ENCODE data around the gene ECE2.

The ECE2 gene

DNA sequence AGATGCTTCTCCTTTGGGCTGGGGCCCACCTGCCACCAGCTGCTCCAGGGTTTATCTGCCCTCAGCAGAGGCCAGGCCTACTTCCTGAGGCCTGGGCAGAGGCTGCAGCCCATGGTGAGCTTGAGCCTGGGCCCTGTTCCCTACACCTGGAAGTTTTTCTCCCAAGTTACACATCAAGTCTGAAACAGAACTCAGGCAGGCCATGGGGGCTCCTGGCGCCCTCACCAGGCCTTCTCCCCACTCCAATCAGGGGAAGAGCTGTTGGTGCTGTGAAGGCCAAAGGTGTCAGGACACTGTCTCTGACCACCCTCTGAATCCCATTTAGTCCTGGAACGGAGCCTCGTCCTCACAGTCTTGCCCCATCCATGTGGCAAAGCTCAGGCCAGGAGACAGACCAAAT lies 39.2 kb upstream of the ECE2 start:
- no peaks in the 10 kb centered on the region for H3K36me3 Mint-ChIP-seq
- H3K4me1 Mint-ChIP-seq (ENCODE audit: low read depth), result no peaks in the 10 kb centered on the region
- H3K4me3 Mint-ChIP-seq, result no peak overlapping the region
- no peaks in the 10 kb centered on the region for H3K9me3 Mint-ChIP-seq (ENCODE audit: low read depth)
- peaks cover 7% of the 10 kb centered on the region for H3K27me3 Mint-ChIP-seq
- H3K27ac Mint-ChIP-seq, result no peak overlapping the region

DNA sequence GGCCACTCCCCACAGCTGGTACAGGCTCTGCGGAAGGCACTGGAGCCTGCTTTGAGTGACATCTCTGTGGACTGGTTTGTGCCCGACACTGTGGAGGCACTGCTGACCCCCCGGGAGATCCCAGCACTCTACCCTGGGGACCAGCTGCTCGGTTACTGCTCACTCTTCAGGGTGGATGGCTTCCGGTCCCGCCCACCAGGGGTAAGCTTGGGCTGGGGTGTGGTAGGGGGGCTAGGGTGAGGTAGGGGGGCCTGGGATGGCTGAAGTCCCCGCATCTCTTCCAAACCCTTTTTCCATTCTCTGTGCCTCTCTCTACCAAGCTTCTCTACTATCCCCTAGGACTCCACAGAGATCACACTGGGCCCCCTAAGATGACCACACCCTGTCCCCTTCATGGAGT lies 38.6 kb upstream of the ECE2 start:
- H3K4me1 Mint-ChIP-seq (ENCODE audit: low read depth), result no peaks in the 10 kb centered on the region
- H3K9me3 Mint-ChIP-seq (ENCODE audit: low read depth), result no peaks in the 10 kb centered on the region
- H3K27me3 Mint-ChIP-seq, result peaks cover 5% of the 10 kb centered on the region
- no peak overlapping the region for H3K27ac Mint-ChIP-seq
- no peak overlapping the region for H3K4me3 Mint-ChIP-seq
- no peaks in the 10 kb centered on the region for H3K36me3 Mint-ChIP-seq

DNA sequence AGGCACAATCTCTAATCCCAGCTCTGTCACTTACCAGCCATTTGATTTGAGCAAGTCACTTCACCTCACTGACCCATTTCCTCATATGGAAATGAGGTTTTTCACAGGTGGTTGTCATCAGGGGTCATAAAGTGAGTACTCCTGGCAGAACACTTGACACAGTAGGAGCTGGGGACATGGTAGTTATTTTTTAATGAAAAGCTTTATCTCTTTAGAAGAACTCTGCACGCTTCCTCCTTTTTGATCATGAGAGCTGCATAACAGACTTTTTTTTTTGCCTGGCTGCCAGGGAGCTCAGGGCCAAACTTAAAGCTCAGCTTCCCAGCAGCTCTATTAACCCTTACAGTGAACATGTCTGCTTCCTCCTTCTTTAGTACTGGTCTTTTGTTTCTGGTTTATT lies 38.0 kb upstream of the ECE2 start:
- Mint-ChIP-seq H3K4me3 (no peak overlapping the region), H3K9me3 (ENCODE audit: low read depth) (no peaks in the 10 kb centered on the region), H3K36me3 (no peaks in the 10 kb centered on the region), H3K27ac (no peak overlapping the region), H3K27me3 (peaks cover 2% of the 10 kb centered on the region), H3K4me1 (ENCODE audit: low read depth) (no peaks in the 10 kb centered on the region)

DNA sequence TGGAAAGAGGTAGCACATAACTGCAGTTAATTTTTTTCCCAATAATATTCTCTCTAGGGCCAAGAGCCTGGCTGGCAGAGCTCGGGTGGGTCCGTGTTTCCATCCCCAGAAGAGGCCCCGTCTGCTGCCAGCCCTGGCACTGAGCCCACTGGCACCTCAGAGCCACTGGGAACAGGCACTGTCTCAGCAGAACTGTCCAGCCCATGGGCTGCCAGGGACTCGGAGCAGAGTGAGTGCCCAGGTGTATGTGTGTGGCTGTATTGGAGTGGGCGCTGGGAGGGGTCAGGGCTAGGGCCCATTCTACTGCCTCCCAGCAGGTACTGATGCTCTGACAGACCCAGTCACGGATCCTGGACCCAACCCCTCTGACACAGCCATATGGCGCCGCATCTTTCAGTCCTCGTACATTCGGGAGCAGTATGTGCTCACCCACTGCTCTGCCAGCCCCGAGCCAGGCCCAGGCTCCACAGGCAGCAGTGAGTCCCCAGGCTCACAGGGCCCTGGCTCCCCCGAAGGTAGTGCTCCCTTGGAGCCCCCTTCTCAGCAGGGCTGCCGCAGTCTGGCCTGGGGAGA lies 37.5 kb upstream of the ECE2 start:
- no peak overlapping the region for H3K27ac Mint-ChIP-seq

DNA sequence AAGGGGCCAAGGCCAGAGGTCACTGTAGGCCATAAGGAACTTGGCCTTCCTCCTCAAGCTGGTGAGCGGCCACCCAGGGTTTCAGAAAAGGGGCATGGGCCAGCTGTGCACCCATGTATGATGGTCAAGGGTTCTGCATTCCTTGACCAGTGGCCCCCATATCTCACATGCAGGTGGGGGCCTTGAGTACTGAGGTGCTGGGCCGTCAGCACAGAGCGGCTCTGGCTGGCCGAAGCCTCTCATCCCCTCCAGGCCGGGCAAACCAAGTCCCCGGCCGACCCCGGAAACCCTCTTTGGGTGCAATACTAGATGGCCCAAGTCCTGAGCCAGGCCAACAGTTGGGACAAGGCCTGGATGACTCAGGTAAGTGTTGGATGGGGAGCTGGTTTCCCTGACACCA lies 36.6 kb upstream of the ECE2 start:
- no peaks in the 10 kb centered on the region for H3K27me3 Mint-ChIP-seq
- H3K36me3 Mint-ChIP-seq, result no peaks in the 10 kb centered on the region
- H3K4me1 Mint-ChIP-seq (ENCODE audit: low read depth), result no peaks in the 10 kb centered on the region
- H3K4me3 Mint-ChIP-seq, result no peak overlapping the region
- no peaks in the 10 kb centered on the region for H3K9me3 Mint-ChIP-seq (ENCODE audit: low read depth)
- no peak overlapping the region for H3K27ac Mint-ChIP-seq

More for the DNA sequence above, 37.5 kb upstream of the ECE2 start:
- Mint-ChIP-seq H3K36me3 (no peaks in the 10 kb centered on the region), H3K4me3 (no peak overlapping the region), H3K4me1 (ENCODE audit: low read depth) (no peaks in the 10 kb centered on the region), H3K27me3 (no peaks in the 10 kb centered on the region), H3K9me3 (ENCODE audit: low read depth) (no peaks in the 10 kb centered on the region)

DNA sequence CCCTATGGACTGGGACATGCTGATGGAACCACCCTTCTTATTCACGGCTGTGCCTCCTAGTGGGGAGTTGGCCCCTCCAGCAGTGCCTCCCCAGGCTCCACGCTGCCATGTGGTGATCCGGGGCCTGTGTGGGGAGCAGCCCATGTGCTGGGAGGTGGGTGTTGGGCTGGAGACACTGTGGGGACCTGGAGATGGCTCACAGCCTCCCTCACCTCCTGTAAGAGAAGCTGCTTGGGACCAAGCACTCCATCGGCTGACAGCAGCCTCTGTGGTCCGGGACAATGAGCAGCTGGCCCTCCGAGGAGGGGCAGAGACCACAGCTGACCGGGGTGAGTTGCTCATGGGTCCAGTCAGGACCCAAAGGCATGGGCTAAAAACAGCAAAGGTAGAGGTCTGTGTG lies 36.1 kb upstream of the ECE2 start:
- Mint-ChIP-seq H3K36me3 (peaks cover under 1% of the 10 kb centered on the region), H3K4me3 (no peak overlapping the region), H3K27ac (no peak overlapping the region), H3K9me3 (ENCODE audit: low read depth) (no peaks in the 10 kb centered on the region), H3K4me1 (ENCODE audit: low read depth) (no peaks in the 10 kb centered on the region), H3K27me3 (no peaks in the 10 kb centered on the region)

DNA sequence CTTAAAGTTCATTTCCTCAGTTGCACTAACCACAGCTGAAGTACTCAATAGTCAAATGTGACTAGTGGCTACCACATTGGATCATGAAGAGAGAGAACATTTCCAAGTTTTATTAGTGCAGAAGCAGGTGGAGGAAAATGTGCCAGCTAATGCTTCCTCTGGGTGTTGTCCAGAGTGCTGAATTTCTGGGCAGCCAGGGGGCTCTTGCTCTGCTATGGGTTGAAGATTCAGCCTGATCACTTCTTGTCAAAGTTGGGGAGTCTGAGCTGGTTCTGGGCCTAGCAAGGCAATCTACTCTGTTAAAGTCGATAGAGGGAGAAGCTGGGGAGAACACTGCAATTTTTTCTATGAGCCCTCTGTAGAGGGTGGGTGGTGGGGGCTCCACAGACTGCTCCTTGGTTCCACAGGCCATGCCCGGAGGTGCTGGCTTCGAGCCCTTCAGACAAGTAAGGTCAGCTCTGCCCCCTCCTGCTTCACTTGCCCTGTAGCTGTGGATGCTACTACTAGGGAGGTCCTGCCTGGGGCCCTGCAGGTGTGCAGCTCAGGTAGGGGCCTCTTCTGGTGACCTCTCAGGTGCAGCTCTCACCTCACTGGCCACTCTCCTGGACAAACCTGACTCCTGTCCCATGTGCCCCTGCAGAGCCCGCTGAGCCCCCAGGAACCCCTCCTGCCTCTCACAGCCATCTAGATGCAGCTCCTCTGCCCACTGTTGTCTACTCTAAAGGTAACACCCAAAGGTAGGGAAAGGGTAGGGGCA lies 35.3 kb upstream of the ECE2 start:
- Mint-ChIP-seq H3K4me1 (ENCODE audit: low read depth) (peaks cover 4% of the 10 kb centered on the region), H3K27ac (no peak overlapping the region), H3K4me3 (no peak overlapping the region), H3K36me3 (peaks cover 3% of the 10 kb centered on the region), H3K9me3 (ENCODE audit: low read depth) (no peaks in the 10 kb centered on the region), H3K27me3 (no peaks in the 10 kb centered on the region)

DNA sequence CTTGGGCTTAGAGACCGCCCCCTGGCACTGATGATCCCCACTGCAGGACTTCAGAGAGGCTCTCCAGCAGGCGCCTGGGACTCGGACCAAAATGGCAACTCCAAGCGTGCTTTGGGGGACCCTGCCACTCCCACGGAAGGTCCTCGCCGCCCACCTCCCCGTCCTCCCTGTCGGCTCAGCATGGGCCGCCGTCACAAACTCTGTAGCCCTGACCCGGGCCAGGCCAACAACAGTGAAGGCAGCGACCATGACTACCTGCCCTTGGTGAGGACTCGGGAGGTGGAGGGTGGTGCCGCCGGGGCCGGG lies 34.7 kb upstream of the ECE2 start:
- Mint-ChIP-seq H3K27me3 (no peaks in the 10 kb centered on the region), H3K9me3 (ENCODE audit: low read depth) (no peaks in the 10 kb centered on the region), H3K27ac (no peak overlapping the region), H3K4me1 (ENCODE audit: low read depth) (peaks cover 5% of the 10 kb centered on the region), H3K4me3 (no peak overlapping the region), H3K36me3 (peaks cover 3% of the 10 kb centered on the region)

DNA sequence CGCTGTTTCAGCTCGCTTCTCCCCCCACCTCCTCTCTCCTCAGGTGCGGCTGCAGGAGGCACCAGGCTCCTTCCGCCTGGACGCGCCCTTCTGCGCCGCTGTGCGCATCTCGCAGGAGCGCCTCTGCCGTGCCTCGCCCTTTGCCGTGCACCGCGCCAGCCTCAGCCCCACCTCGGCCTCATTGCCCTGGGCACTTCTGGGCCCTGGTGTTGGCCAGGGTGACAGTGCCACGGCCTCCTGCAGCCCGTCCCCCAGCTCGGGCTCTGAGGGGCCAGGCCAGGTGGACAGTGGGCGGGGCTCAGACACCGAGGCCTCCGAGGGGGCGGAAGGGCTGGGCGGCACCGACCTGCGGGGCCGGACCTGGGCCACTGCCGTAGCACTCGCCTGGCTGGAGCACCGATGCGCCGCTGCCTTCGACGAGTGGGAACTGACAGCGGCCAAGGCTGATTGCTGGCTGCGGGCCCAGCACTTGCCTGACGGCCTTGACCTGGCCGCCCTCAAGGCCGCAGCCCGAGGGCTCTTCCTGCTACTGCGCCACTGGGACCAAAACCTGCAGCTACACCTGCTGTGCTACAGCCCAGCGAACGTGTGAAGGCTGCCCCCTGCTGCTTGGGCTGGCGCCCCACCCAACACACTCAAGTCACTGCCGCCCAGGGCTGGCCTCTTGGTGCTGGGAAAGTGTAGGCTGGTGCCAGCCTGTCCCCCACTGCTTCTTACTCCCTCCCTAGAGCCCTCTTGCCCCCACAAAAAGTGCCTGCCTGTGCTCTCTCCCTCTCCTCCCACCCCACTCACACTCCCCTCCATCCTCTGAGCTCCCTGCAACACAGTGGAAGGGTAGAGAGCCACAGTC lies 34.1 kb upstream of the ECE2 start:
- Mint-ChIP-seq H3K27ac (no peak overlapping the region), H3K4me1 (ENCODE audit: low read depth) (peaks cover 5% of the 10 kb centered on the region), H3K27me3 (no peaks in the 10 kb centered on the region), H3K9me3 (ENCODE audit: low read depth) (no peaks in the 10 kb centered on the region), H3K4me3 (no peak overlapping the region), H3K36me3 (peaks cover 3% of the 10 kb centered on the region)

DNA sequence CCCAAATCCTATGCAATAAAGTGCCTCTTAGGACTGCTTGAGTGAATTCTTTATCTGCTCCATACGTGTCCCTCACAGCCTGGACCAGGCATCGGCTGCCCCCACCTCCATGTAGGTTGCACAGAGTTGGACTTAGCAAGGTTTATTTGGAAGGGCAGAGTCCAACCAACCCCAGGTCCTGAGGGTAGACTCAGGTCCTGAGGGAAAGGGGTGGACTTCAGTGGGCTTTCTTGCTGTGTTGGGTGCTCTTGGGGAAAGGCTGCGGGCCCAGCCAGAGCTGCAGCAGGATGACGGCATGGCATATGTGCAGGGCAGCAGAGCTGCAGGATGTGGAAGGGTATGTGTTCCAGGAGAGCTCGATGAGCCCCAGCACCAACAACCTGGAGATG lies 33.5 kb upstream of the ECE2 start:
- Mint-ChIP-seq H3K4me1 (ENCODE audit: low read depth) (peaks cover 5% of the 10 kb centered on the region), H3K36me3 (peaks cover 3% of the 10 kb centered on the region), H3K27me3 (no peaks in the 10 kb centered on the region), H3K27ac (no peak overlapping the region), H3K9me3 (ENCODE audit: low read depth) (no peaks in the 10 kb centered on the region), H3K4me3 (no peak overlapping the region)

DNA sequence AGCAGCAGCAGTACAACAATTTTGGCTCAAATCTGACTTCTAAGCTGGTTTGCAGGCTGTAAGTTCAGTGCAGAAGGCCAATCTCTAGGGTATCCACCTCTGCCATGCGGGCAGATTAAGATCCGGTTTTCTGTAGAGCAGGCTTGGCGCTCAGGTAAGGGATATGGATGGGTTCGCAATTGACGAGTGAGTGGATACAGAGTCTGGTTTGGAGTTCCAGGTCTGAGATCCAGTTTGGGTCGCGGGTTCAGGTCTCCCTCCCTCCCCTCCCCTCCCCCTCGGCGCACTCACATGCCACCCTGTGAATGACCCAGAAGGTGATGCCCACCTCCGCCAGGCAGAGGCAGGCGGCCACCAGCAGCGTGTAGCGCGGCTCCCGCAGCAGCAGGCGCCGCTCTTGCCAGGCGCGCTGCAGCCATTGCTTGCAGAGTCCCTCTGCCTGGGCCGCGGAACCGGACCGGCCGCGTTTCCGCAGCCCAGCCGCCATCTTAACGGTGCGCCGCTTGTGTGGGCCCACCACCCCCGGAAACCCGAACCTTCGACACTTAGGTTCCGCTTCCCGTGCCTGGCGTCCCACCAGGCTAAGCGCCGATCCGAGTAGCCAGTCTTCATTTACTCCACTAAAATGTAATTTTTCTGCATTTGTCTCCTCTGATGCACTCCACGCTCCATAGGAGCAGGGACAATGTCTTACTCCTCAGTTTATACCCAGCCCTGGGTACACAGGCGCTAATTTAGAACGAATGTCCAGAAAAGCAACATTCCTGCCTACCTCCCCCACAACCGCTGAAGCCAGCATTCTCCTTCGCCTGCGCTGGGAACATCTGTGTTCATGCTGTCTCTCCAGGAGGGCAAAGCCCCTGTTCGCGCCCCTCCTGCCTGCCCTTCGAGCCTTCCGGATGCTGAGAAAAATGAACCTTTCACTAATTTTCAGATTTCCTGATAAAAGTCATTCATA lies 27.1 kb upstream of the ECE2 start, which contains the start of gene ALG3:
Gene ALG3, minus strand, starts transcription at position 509 of the 958 bp plus-strand sequence. Its CDS starts 22 bp downstream, at position 487.
- H3K9me3 Mint-ChIP-seq (ENCODE audit: low read depth), result no peaks in the 10 kb centered on the region

DNA sequence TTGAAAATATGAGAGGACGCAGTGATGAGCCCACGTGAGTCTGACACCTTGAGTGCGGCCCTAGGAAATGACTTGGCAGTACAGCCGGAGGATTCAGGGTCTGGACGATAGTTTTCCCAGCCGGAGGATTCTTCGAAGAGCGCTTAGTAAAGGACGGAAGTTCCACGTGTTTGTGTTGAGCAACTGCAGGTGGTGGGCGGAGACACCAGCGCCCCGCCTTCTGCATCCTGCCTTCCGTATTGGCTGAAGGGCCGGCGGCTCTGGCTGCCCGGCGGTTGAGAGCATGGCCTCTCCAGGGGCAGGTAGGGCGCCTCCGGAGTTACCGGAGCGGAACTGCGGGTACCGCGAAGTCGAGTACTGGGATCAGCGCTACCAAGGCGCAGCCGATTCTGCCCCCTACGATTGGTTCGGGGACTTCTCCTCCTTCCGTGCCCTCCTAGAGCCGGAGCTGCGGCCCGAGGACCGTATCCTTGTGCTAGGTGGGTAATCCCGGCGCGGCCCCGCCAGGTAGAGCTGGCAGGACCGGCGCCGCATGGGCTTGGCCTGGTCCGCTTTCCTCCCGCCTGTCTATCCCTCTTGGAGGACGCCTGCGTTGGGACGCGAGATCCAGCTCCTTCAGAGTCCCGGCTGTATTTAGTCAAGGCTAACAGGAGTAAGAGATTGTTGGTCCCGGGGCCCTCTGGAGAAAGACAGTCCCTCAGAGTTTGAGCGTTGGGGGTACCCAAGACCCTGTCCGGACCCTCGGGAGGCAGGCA lies 26.2 kb upstream of the ECE2 start, which contains the start of gene EEF1AKMT4:
Gene EEF1AKMT4, plus strand, starts transcription at position 261 of the 755 bp plus-strand sequence. Its CDS starts 23 bp downstream, at position 284.
- H3K4me3 Mint-ChIP-seq, result peak within 1 kb of the TSS; percentile 94
- H3K9me3 Mint-ChIP-seq (ENCODE audit: low read depth), result no peaks in the 10 kb centered on the region
- peak within 1 kb of the TSS; percentile 98 for H3K27ac Mint-ChIP-seq
- peaks cover 13% of the 10 kb centered on the region for H3K4me1 Mint-ChIP-seq (ENCODE audit: low read depth)
- no peaks in the 10 kb centered on the region for H3K27me3 Mint-ChIP-seq
- H3K36me3 Mint-ChIP-seq, result peaks cover 5% of the 10 kb centered on the region

More for the DNA sequence above, 27.1 kb upstream of the ECE2 start, which contains the start of gene ALG3:
- Mint-ChIP-seq H3K4me3 (peak within 1 kb of the TSS; percentile 94), H3K4me1 (ENCODE audit: low read depth) (peaks cover 13% of the 10 kb centered on the region), H3K36me3 (peaks cover 5% of the 10 kb centered on the region), H3K27me3 (no peaks in the 10 kb centered on the region), H3K27ac (peak within 1 kb of the TSS; percentile 98)

DNA sequence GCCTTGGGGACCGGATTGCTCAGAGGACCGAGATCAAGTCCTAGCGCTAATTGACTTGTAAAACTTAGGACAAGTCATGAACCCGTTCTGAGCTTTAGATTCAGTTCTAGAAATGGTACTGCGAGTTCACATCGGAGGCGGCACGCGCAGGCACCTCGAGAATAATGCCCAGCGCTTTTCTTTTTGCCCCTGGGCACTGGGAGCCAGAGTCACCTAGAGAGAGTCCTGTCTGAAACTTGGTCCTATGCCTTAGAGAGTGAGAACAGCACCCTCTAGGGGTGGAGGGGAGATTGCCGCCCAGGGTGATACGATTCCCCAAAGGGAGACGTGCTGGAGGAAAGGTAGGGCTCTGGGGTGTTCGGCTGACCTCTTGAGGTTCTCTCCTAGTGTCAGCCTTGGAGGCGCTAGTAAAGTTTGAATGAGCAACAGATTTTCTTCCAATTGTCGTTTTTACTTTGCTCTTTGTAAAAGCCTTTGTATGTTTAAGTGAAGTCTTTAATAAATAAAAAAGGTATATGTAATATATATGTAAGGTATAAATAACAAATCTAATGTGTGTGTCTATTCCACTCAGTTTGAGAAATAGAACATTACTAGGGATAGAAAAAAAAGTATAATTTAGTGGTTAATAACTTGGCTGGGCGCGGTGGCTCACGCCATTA lies 25.5 kb upstream of the ECE2 start:
- peak overlapping the region; percentile 98 for H3K27ac Mint-ChIP-seq
- H3K9me3 Mint-ChIP-seq (ENCODE audit: low read depth), result no peaks in the 10 kb centered on the region
- H3K36me3 Mint-ChIP-seq, result peaks cover 4% of the 10 kb centered on the region
- peak overlapping the region; percentile 94 for H3K4me3 Mint-ChIP-seq
- H3K4me1 Mint-ChIP-seq (ENCODE audit: low read depth), result peaks cover 10% of the 10 kb centered on the region
- no peaks in the 10 kb centered on the region for H3K27me3 Mint-ChIP-seq

Data from activated naive CD8-positive, alpha-beta T cell (primary cell).